Naive thymus-derived CD4-positive, alpha-beta T cell (primary cell): ENCODE data around the gene GPC6. TPM values are rescaled to one million over a fixed set of nuclear protein-coding genes. Genes with fewer than 3 reads are reported as not detected.

Source experiments
- ATAC-seq: fragments of 150-1000 bp; cut with Tn5 transposase; 2 replicates; pipeline ENCODE4 v1.10.0; 2021; ENCODE audit warnings: mild to moderate bottlenecking, moderate library complexity
- CTCF ChIA-PET: fragments of 350-600 bp; sonication (Branson Sonifier 250); formaldehyde crosslinking; loops from one replicate; lab custom pipeline; 2021; ENCODE audit warnings: antibody characterized with exemption; lab: Charles Lee
- POLR2A ChIA-PET: fragments of 350-600 bp; sonication (Branson Sonifier 250); formaldehyde crosslinking; loops from one replicate; lab custom pipeline; 2021; ENCODE audit warnings: antibody characterized with exemption, inconsistent platforms; lab: Charles Lee
- DNase-seq, 9 donors: peaks; one replicate each; pipeline versions ENCODE4 v3.0.0 to v3.0.0-alpha.2; 2020 to 2022; ENCODE audit warnings: mixed read lengths in 1 of 9
- H3K27ac ChIP-seq: one replicate; pipeline ENCODE4 v1.7.0; 2013; ENCODE audit warnings: mild to moderate bottlenecking, low read depth, low read length, moderate library complexity
- H3K27me3 ChIP-seq, 2 donors: one replicate each; pipeline ENCODE4 v1.7.0; 2013; ENCODE audit warnings: low read length in 2 of 2, mild to moderate bottlenecking in 2 of 2, moderate library complexity in 2 of 2; ENCODE audit not compliant: control insufficient read depth in 2 of 2, insufficient read depth in 2 of 2
- H3K36me3 ChIP-seq, 3 experiments: 1 replicate in 2 of 3; 2 replicates in 1 of 3; pipeline ENCODE4 v1.7.0; 2013; ENCODE audit warnings: low read length in 3 of 3, mild to moderate bottlenecking in 3 of 3, moderate library complexity in 1 of 3; ENCODE audit not compliant: insufficient read depth in 3 of 3, control insufficient read depth in 2 of 3
- H3K4me1 ChIP-seq, 2 donors: one replicate each; pipeline ENCODE4 v1.7.0; 2013; ENCODE audit warnings: low read length in 2 of 2, mild to moderate bottlenecking in 2 of 2, moderate library complexity in 1 of 2; ENCODE audit not compliant: control insufficient read depth in 2 of 2, insufficient read depth in 2 of 2
- H3K4me3 ChIP-seq: 2 replicates; pipeline ENCODE4 v1.7.0; 2013; ENCODE audit warnings: mild to moderate bottlenecking, low read length
- H3K9me3 ChIP-seq, 3 experiments: 1 replicate in 2 of 3; 2 replicates in 1 of 3; pipeline ENCODE4 v1.7.0; 2013; ENCODE audit warnings: low read length in 3 of 3; ENCODE audit not compliant: control insufficient read depth in 2 of 3
- H3K27ac Mint-ChIP-seq, 9 donors: one replicate each; pipeline ENCODE4 v1.8.0; 2020 to 2022; ENCODE audit warnings: mixed read lengths in 9 of 9, mild to moderate bottlenecking in 8 of 9, moderate library complexity in 5 of 9, inconsistent platforms in 2 of 9
- H3K27me3 Mint-ChIP-seq, 5 donors: one replicate each; pipeline ENCODE4 v1.8.0; 2021 to 2022; ENCODE audit warnings: mixed read lengths in 5 of 5, mild to moderate bottlenecking in 1 of 5
- H3K36me3 Mint-ChIP-seq, 5 donors: one replicate each; pipeline ENCODE4 v1.8.0; 2020 to 2022; ENCODE audit warnings: mixed read lengths in 5 of 5, mild to moderate bottlenecking in 3 of 5, inconsistent platforms in 1 of 5
- H3K4me1 Mint-ChIP-seq, 7 donors: one replicate each; pipeline ENCODE4 v1.8.0; 2020 to 2022; ENCODE audit warnings: mixed read lengths in 7 of 7, mild to moderate bottlenecking in 3 of 7, inconsistent platforms in 1 of 7
- H3K4me3 Mint-ChIP-seq, 10 donors: one replicate each; pipeline ENCODE4 v1.8.0; 2020 to 2022; ENCODE audit warnings: mild to moderate bottlenecking in 10 of 10, mixed read lengths in 10 of 10, moderate library complexity in 6 of 10, inconsistent platforms in 2 of 10
- H3K9me3 Mint-ChIP-seq, 11 donors: one replicate each; pipeline ENCODE4 v1.8.0; 2020 to 2022; ENCODE audit warnings: mixed read lengths in 11 of 11, mild to moderate bottlenecking in 4 of 11, inconsistent platforms in 1 of 11, moderate library complexity in 1 of 11
- intact Hi-C, 2 donors: fragments of 100-400 bp; cut with micrococcal nuclease; formaldehyde crosslinking; loops; one replicate each; pipeline ENCODE4 v1.15.1; 2023
- polyA plus RNA-seq, 2 donors: library from polyadenylated mRNA; unstranded; fragments of 300-500 nt; fragmentation: Illumina TruSeq; gene quantifications; one replicate each; pipeline ENCODE4 v1.2.3, GENCODE V29; 2021
- total RNA-seq, 6 experiments: library from RNA in 5 of 6; stranded (reverse) in 5 of 6; gene quantifications; 1 replicate in 5 of 6; 2 replicates in 1 of 6; pipeline ENCODE4 v1.2.3 and lab custom pipeline; 2021 to 2026

Gene GPC6
- total and polyA plus RNA-seq, 7 experiments from 2014 or later, result not detected

- Mint-ChIP-seq H3K27me3 (peaks cover 0 to 18% (median 5%) of the 10 kb centered on the region in 5 donors), H3K36me3 (no peaks in the 10 kb centered on the region), H3K9me3 (peaks cover 7 to 32% (median 20%) of the 10 kb centered on the region in 11 donors), H3K27ac (no peak overlapping the region), H3K4me3 (no peak overlapping the region), H3K4me1 (peaks cover 0 to 2% (median 0%) of the 10 kb centered on the region in 7 donors)
- ChIA-PET CTCF (interaction anchor here (0.7 kb wide), 1 partner anchor 976 kb away, joined by 4 read pairs; no protein-coding TSS in a partner anchor), POLR2A (no interaction called here)
- peaks cover 0 to 4% (median 0%) of the 10 kb centered on the region in 3 experiments for H3K9me3 ChIP-seq
- no peaks in the 10 kb centered on the region for H3K36me3 ChIP-seq
- no peak for ATAC-seq
- no peak for DNase-seq
- H3K27me3 ChIP-seq, result no peaks in the 10 kb centered on the region
- no peaks in the 10 kb centered on the region for H3K4me1 ChIP-seq
- intact Hi-C loops, result no loop called here
- no peak overlapping the region for H3K4me3 ChIP-seq
- no peak overlapping the region for H3K27ac ChIP-seq
Measured at GRCh38 chr13:93235258-93236015, 8.8 kb downstream of the GPC6 start.

- peaks cover 0 to 4% (median 0%) of the 10 kb centered on the region in 3 experiments for H3K9me3 ChIP-seq
- H3K4me1 Mint-ChIP-seq, result peaks cover 0 to 4% (median 0%) of the 10 kb centered on the region in 7 donors
- ATAC-seq (no peak), DNase-seq (no peak)
- peaks cover 5 to 45% (median 25%) of the 10 kb centered on the region in 11 donors for H3K9me3 Mint-ChIP-seq
- no peaks in the 10 kb centered on the region for H3K27me3 ChIP-seq
- POLR2A ChIA-PET, result no interaction called here
- CTCF ChIA-PET, result interaction anchor here (1.0 kb wide), 1 partner anchor 9 kb away, joined by 3 read pairs; no protein-coding TSS in a partner anchor
- no peaks in the 10 kb centered on the region for H3K4me1 ChIP-seq
- H3K36me3 Mint-ChIP-seq, result peaks cover 0 to 7% (median 0%) of the 10 kb centered on the region in 5 donors
- no peak overlapping the region for H3K27ac Mint-ChIP-seq
- H3K4me3 Mint-ChIP-seq, result no peak overlapping the region
- no peak overlapping the region for H3K27ac ChIP-seq
- intact Hi-C loops, result no loop called here
- no peaks in the 10 kb centered on the region for H3K36me3 ChIP-seq
- H3K27me3 Mint-ChIP-seq, result peaks cover 0 to 9% (median 4%) of the 10 kb centered on the region in 5 donors
- H3K4me3 ChIP-seq, result no peak overlapping the region
Measured at GRCh38 chr13:93238711-93239110, 12.1 kb downstream of the GPC6 start.

GRCh38 chr13:93243375-93244063 is 16.9 kb downstream of the GPC6 start:
- peaks cover 0 to 11% (median 0%) of the 10 kb centered on the region in 7 donors for H3K4me1 Mint-ChIP-seq
- ChIA-PET CTCF (no interaction called here), POLR2A (no interaction called here)
- peak overlapping the region in 1 of 10 donors; percentile 74 for H3K4me3 Mint-ChIP-seq
- Histone ChIP-seq H3K36me3 (no peaks in the 10 kb centered on the region), H3K4me1 (no peaks in the 10 kb centered on the region), H3K27me3 (no peaks in the 10 kb centered on the region), H3K9me3 (peaks cover 0 to 2% (median 0%) of the 10 kb centered on the region in 3 experiments), H3K27ac (no peak overlapping the region), H3K4me3 (no peak overlapping the region)
- peaks cover 3 to 40% (median 16%) of the 10 kb centered on the region in 11 donors for H3K9me3 Mint-ChIP-seq
- no peak for DNase-seq
- intact Hi-C loops, result no loop called here
- H3K36me3 Mint-ChIP-seq, result peaks cover 0 to 7% (median 0%) of the 10 kb centered on the region in 5 donors
- H3K27me3 Mint-ChIP-seq, result peaks cover 0 to 18% (median 9%) of the 10 kb centered on the region in 5 donors
- ATAC-seq, result no peak
- no peak overlapping the region for H3K27ac Mint-ChIP-seq

GRCh38 chr13:93244141-93244917 is 17.7 kb downstream of the GPC6 start:
- Mint-ChIP-seq H3K36me3 (peaks cover 0 to 7% (median 0%) of the 10 kb centered on the region in 5 donors), H3K9me3 (peaks cover 3 to 32% (median 14%) of the 10 kb centered on the region in 11 donors), H3K27ac (no peak overlapping the region), H3K4me3 (peak overlapping the region in 2 of 10 donors; percentile 4 to 74), H3K27me3 (peaks cover 0 to 18% (median 9%) of the 10 kb centered on the region in 5 donors), H3K4me1 (peaks cover 0 to 11% (median 0%) of the 10 kb centered on the region in 7 donors)
- DNase-seq, result no peak
- ATAC-seq, result no peak
- Histone ChIP-seq H3K9me3 (no peaks in the 10 kb centered on the region), H3K36me3 (no peaks in the 10 kb centered on the region), H3K27ac (no peak overlapping the region), H3K4me3 (no peak overlapping the region), H3K4me1 (no peaks in the 10 kb centered on the region), H3K27me3 (no peaks in the 10 kb centered on the region)
- CTCF ChIA-PET, result no interaction called here
- intact Hi-C loops, result no loop called here
- POLR2A ChIA-PET, result no interaction called here

- Histone ChIP-seq H3K4me1 (no peaks in the 10 kb centered on the region), H3K27ac (no peak overlapping the region), H3K27me3 (no peaks in the 10 kb centered on the region), H3K9me3 (no peaks in the 10 kb centered on the region), H3K36me3 (no peaks in the 10 kb centered on the region), H3K4me3 (no peak overlapping the region)
- no peak for DNase-seq
- Mint-ChIP-seq H3K4me3 (peak overlapping the region in 2 of 10 donors; percentile 4 to 74), H3K27me3 (peaks cover 0 to 20% (median 9%) of the 10 kb centered on the region in 5 donors), H3K9me3 (peaks cover 0 to 27% (median 10%) of the 10 kb centered on the region in 11 donors), H3K36me3 (peaks cover 0 to 8% (median 0%) of the 10 kb centered on the region in 5 donors), H3K4me1 (peaks cover 0 to 11% (median 0%) of the 10 kb centered on the region in 7 donors), H3K27ac (no peak overlapping the region)
- POLR2A ChIA-PET, result no interaction called here
- intact Hi-C loops, result no loop called here
- ATAC-seq, result no peak
- CTCF ChIA-PET, result no interaction called here
Measured at GRCh38 chr13:93244918-93245280, 18.3 kb downstream of the GPC6 start.

- no peak for DNase-seq
- Histone ChIP-seq H3K4me3 (no peak overlapping the region), H3K9me3 (no peaks in the 10 kb centered on the region), H3K27me3 (no peaks in the 10 kb centered on the region), H3K27ac (no peak overlapping the region), H3K36me3 (no peaks in the 10 kb centered on the region), H3K4me1 (no peaks in the 10 kb centered on the region)
- H3K9me3 Mint-ChIP-seq, result peaks cover 0 to 20% (median 8%) of the 10 kb centered on the region in 11 donors
- H3K4me1 Mint-ChIP-seq, result peaks cover 0 to 11% (median 0%) of the 10 kb centered on the region in 7 donors
- H3K4me3 Mint-ChIP-seq, result no peak overlapping the region
- intact Hi-C loops, result no loop called here
- no peak overlapping the region for H3K27ac Mint-ChIP-seq
- peaks cover 0 to 32% (median 10%) of the 10 kb centered on the region in 5 donors for H3K27me3 Mint-ChIP-seq
- CTCF ChIA-PET, result no interaction called here
- POLR2A ChIA-PET, result no interaction called here
- H3K36me3 Mint-ChIP-seq, result peaks cover 0 to 10% (median 0%) of the 10 kb centered on the region in 5 donors
- no peak for ATAC-seq
Measured at GRCh38 chr13:93246069-93246468, 19.5 kb downstream of the GPC6 start.
